GM12878 (cell line): ENCODE data around the gene SCAI. TPM values are rescaled to one million over a fixed set of nuclear protein-coding genes. Genes with fewer than 3 reads are reported as not detected.

ENCODE experiments used
- BHLHE40 ChIP-seq, 2 experiments: fragments of 450-650 bp in 1 of 2; IDR thresholded peaks; 2 replicates each; pipeline ENCODE4 v1.6.1; 2011 to 2017; ENCODE audit warnings: low read depth in 2 of 2, borderline replicate concordance in 1 of 2, improper control_type of control experiment in 1 of 2, low read length in 1 of 2, mild to moderate bottlenecking in 1 of 2
- ESRRA ChIP-seq: IDR thresholded peaks from 2 replicates; pipeline ENCODE4 v1.6.1; 2012; ENCODE audit warnings: mild to moderate bottlenecking, low read length, improper control_type of control experiment
- FOXK2 ChIP-seq: fragments of 450-650 bp; IDR thresholded peaks from 2 replicates; pipeline ENCODE4 v1.6.1; 2017; ENCODE audit warnings: mild to moderate bottlenecking, moderate library complexity
- HDAC6 ChIP-seq: fragments of 200-600 bp; sonication (generic); IDR thresholded peaks from one replicate; pipeline ENCODE4 v1.8.0; 2017; ENCODE audit warnings: antibody characterized with exemption; ENCODE audit not compliant: unreplicated experiment
- MEF2A ChIP-seq: IDR thresholded peaks from 2 replicates; pipeline ENCODE4 v1.6.1; 2011; ENCODE audit warnings: low read depth, mild to moderate bottlenecking, low read length, moderate library complexity; ENCODE audit not compliant: insufficient read depth
- NBN ChIP-seq: fragments of 450-650 bp; IDR thresholded peaks from 2 replicates; pipeline ENCODE4 v1.6.1; 2016
- NFYB ChIP-seq: IDR thresholded peaks from 2 replicates; pipeline ENCODE4 v1.6.1; 2011; ENCODE audit warnings: low read depth, mild to moderate bottlenecking, low read length, improper control_type of control experiment, moderate library complexity; ENCODE audit not compliant: insufficient read depth
- POLR2AphosphoS5 ChIP-seq: IDR thresholded peaks from 2 replicates; pipeline ENCODE4 v1.6.1; 2011; ENCODE audit warnings: mild to moderate bottlenecking, low read length, inconsistent platforms
- PRDM15 ChIP-seq: fragments of 450-650 bp; formaldehyde crosslinking; IDR thresholded peaks from 2 replicates; pipeline ENCODE4 v1.4.0; 2020; ENCODE audit warnings: mild to moderate bottlenecking, moderate library complexity
- RBBP5 ChIP-seq: fragments of 200-600 bp; sonication (generic); conservative IDR thresholded peaks from 2 replicates; pipeline ENCODE4 v1.6.1; 2016
- TCF7 ChIP-seq: IDR thresholded peaks from 2 replicates; pipeline ENCODE4 v1.6.1; 2014; ENCODE audit warnings: antibody characterized with exemption, borderline replicate concordance
- ZBTB40 ChIP-seq: fragments of 450-650 bp; IDR thresholded peaks from 2 replicates; pipeline ENCODE4 v1.6.1; 2016; ENCODE audit warnings: mild to moderate bottlenecking, moderate library complexity, borderline replicate concordance
- polyA plus RNA-seq, 11 experiments: library from polyadenylated mRNA; depleted of rRNA in 4 of 11; unstranded in 6 of 11; stranded (reverse) in 5 of 11; fragments of >200 nt; fragmentation: Nextera tagmentation in 4 of 11; fragmentation: Illumina TruSeq in 1 of 11; extraction: Ambion mirVana in 4 of 11; extraction: Trizol in 1 of 11; gene quantifications; 1 replicate in 1 of 11; 2 replicates in 10 of 11; pipeline versions ENCODE4 v1.2.1 to v1.2.3, GENCODE V29; 2011 to 2016; ENCODE audit warnings: inconsistent platforms in 2 of 11, missing spikeins in 2 of 11, low read depth in 1 of 11
- total RNA-seq, 4 experiments: library from RNA; depleted of rRNA in 3 of 4; stranded (reverse); fragments of >200 nt in 3 of 4; fragmentation: Illumina TruSeq in 1 of 4; extraction: Trizol in 1 of 4; gene quantifications; 2 replicates each; pipeline versions ENCODE4 v1.2.1 to v1.2.3, GENCODE V29; 2013 to 2021
- TF ChIP-seq, protein P1 (sequence below): fragments of 450-650 bp; IDR thresholded peaks from 2 replicates; pipeline ENCODE4 v1.6.1; 2017; ENCODE audit warnings: mild to moderate bottlenecking, low read depth, inconsistent platforms; ENCODE audit not compliant: poor library complexity, severe bottlenecking
- TF ChIP-seq, protein P2 (sequence below): fragments of 450-650 bp; IDR thresholded peaks from 2 replicates; pipeline ENCODE4 v1.6.1; 2017; ENCODE audit warnings: mild to moderate bottlenecking, moderate library complexity

Gene SCAI
- total and polyA plus RNA-seq, 10 of the 15 experiments (the other 5 are each of a cell fraction or from before 2014, with no cell fraction given), result 0.52 to 8.8 (median 5.1) TPM

GRCh38 chr9:125189361-125190289, 46.3 kb upstream of the SCAI start, which contains the start of gene PPP6C (continued):
- TF ChIP-seq MEF2A (0 out of 2 replicates have a peak, but pooled peaks have one; percentile 41), POLR2AphosphoS5 (peak; percentile 61), BHLHE40 (IDR thresholded peaks at IDR 0.05; ENCODE audit: borderline replicate concordance in 1 of 2, low read depth in 2 of 2, low read length in 1 of 2) (peak in 1 of 2 experiments; percentile 82; a peak in 2 of 4 replicates), ZBTB40 (peak; percentile 85), PRDM15 (CRISPR knock-in tag) (no peak), HDAC6 (no peak), NFYB (no peak), TCF7 (no peak), RBBP5 (0 out of 2 replicates have a peak, but pooled peaks have one; percentile 76), ESRRA (no peak), FOXK2 (peak; percentile 60), NBN (peak; percentile 94)
- TF ChIP-seq, protein P1, sequence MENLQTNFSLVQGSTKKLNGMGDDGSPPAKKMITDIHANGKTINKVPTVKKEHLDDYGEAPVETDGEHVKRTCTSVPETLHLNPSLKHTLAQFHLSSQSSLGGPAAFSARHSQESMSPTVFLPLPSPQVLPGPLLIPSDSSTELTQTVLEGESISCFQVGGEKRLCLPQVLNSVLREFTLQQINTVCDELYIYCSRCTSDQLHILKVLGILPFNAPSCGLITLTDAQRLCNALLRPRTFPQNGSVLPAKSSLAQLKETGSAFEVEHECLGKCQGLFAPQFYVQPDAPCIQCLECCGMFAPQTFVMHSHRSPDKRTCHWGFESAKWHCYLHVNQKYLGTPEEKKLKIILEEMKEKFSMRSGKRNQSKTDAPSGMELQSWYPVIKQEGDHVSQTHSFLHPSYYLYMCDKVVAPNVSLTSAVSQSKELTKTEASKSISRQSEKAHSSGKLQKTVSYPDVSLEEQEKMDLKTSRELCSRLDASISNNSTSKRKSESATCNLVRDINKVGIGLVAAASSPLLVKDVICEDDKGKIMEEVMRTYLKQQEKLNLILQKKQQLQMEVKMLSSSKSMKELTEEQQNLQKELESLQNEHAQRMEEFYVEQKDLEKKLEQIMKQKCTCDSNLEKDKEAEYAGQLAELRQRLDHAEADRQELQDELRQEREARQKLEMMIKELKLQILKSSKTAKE, result peak; percentile 49
- TF ChIP-seq, protein P2, sequence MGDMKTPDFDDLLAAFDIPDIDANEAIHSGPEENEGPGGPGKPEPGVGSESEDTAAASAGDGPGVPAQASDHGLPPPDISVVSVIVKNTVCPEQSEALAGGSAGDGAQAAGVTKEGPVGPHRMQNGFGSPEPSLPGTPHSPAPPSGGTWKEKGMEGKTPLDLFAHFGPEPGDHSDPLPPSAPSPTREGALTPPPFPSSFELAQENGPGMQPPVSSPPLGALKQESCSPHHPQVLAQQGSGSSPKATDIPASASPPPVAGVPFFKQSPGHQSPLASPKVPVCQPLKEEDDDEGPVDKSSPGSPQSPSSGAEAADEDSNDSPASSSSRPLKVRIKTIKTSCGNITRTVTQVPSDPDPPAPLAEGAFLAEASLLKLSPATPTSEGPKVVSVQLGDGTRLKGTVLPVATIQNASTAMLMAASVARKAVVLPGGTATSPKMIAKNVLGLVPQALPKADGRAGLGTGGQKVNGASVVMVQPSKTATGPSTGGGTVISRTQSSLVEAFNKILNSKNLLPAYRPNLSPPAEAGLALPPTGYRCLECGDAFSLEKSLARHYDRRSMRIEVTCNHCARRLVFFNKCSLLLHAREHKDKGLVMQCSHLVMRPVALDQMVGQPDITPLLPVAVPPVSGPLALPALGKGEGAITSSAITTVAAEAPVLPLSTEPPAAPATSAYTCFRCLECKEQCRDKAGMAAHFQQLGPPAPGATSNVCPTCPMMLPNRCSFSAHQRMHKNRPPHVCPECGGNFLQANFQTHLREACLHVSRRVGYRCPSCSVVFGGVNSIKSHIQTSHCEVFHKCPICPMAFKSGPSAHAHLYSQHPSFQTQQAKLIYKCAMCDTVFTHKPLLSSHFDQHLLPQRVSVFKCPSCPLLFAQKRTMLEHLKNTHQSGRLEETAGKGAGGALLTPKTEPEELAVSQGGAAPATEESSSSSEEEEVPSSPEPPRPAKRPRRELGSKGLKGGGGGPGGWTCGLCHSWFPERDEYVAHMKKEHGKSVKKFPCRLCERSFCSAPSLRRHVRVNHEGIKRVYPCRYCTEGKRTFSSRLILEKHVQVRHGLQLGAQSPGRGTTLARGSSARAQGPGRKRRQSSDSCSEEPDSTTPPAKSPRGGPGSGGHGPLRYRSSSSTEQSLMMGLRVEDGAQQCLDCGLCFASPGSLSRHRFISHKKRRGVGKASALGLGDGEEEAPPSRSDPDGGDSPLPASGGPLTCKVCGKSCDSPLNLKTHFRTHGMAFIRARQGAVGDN, result peak; percentile 85
